GM21526 (cell line): ENCODE results near the gene AAK1.

Experiments
- ATAC-seq: cut with Tn5 transposase; IDR thresholded peaks from one replicate; pipeline ENCODE4 v1.9.1; 2021; ENCODE audit warnings: moderate library complexity; ENCODE audit not compliant: unreplicated experiment, low FRiP score

The AAK1 gene

DNA sequence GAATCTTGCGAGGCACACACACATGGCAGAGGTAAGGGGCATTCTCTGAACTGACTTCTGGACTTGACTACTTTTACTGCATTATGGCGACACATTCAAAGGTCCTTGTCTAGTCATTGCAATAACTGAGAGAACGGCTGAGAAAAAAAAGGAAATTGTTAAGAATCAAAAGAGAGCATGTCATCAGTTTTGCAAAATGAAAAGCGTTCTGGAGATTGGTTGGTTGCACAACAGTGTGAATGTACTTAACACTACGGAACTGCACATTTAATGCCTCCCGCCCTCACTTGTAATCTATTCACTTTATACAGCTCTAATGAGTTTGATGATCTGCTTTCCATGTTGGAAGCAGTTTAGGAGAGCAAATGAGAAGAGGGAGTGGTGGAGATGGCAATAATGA, 137.8 kb downstream of the AAK1 start:
- no peak for ATAC-seq

DNA sequence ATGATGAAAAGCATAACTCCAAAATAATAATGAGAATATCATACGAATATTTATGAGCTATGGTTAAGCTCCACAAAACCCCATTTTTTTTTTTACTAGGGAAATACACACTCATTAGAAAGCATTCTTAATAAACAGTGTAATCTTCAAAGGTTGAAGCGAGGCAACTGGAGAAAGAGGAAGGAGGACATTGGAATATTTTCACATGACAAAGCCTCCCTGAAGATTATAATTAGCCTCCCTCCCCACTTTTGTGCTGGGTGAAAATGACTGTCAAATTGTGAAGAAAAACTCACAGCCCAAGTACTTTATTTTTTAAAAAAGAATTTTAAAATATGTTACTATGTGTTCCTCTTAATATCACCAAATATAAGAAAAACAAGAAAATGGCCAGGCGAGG, 142.2 kb downstream of the AAK1 start:
- ATAC-seq = no peak

DNA sequence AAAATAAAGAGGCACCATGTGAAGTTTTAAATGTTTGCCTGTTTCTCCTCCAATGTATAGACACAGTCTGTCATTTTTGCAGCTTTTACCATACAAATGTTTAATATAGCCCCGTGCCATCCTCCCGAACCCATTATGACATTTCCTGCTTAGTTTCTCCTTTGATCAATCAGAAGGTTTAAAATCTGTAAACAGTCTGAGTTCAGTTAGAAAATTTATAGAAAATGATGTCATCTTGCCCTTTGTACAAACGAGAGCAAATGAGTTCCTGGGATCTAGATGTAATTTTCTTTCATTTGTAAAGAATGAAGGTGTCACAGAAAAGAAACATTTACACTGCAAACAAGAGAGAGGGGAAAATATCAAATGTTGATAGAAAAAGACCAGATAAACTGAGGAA, 143.6 kb downstream of the AAK1 start:
- no peak for ATAC-seq

DNA sequence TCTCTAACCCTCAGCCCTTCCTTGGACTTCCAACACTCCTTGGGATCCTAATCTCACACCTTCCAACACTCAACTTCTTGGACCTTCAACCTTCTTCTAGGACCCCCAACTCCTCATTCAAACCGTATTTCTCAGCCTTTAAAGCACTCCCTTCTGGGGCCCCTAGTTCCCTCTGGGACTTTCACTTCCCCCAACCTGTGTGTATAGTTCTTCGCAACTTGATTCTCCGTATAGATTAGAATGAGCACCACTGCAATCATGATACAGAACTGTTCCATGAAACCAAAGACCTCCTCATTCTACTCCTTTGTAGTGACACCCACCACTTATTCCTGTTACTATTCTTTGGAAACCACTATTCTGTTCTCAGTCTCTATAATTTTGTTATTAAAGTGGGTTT, 144.3 kb downstream of the AAK1 start:
- ATAC-seq = peak; percentile 70

DNA sequence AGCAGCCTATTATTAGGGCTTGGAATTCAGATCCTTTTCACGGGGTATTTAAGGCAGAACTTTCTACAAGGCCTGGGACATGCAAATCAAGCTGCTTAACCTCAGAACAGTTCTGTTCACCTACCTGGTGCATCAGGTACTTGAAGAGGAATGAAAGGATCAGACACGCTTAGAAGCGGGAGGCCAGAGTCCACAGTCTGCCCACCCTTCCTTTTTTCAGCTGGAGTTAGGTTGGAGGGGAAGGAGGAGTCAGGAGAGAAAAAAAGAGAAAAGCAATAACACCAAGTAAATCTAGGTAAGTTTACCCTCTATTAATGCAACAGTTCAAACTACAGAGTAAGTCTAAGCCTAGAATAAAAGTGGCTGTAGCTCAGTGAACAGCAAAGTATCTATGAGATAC, 147.7 kb downstream of the AAK1 start:
- ATAC-seq = no peak

DNA sequence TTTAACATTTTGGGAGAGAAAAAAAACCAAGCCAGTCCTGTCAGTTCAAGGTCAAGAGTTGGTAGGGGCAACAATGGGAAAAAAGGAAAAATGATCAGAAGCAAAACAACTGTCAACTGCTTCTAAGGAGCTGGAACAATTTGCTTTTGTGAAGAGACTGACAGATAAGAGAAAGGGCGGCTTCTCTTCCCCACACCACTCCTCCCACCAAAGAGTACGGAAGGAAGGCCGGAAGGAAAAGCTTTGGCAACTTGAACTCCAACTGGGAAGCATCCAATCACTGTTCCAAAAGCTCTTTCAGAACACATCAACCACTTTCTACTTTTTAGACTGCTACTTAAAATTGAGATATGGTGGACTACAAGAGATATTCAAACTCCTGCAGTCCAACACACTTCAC, 148.5 kb downstream of the AAK1 start:
- no peak for ATAC-seq

DNA sequence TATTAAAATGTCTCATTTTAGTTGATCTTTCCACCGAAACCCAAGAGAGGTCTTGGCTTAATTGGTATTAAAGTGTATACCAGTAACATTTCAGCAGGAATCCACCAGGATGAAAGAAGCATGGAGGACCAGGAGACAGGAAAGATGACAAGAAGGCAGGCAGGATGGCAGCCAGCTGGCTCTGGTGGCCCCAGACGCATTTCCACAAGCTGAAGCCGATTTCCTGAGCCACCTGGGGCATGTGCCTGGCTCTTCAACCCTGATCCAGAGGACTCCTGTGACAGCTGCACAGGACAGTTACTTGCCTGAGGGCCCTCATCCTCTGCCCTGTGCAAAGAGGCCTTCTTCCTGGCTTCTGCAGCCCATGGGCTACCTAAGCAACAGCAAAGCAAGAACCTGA, 149.4 kb downstream of the AAK1 start:
- no peak for ATAC-seq

DNA sequence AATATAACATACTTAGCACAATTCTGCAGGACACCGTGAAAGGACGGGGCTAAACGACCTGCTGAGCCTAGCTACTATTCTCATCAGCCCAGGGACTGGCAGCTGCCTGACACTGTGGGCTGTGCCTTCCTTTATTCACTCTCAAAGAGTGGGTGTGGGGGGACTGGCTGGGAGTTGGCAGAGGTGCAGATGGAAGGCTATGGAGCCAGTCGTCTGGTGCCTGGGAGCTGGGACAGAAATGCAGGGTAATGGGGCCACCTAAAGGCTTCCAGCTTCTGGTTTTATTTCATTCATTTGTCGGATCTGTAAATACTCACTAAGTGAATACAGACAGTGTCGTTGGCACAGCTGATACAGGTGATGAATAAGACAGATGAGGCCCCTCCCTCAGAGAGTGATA, 150.3 kb downstream of the AAK1 start:
- no peak for ATAC-seq

DNA sequence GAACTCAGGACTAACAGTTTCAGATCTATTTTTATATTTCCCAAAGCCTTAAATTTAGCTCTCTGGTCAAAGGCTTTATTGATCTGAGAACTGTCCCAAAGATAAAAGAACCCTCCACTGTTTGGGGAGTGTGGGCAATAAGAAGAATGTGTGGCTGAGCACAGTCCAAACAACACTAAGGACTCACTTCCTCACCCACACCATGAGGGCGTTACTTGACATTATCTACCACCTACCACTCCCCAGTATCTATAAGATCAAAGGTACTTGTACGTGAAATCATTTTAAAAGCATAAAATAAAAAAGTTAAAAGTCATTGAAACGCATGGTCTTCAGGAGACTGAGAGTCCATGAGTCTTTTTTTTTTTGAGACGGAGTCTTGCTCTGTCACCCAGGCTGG, 151.7 kb downstream of the AAK1 start:
- no peak for ATAC-seq

DNA sequence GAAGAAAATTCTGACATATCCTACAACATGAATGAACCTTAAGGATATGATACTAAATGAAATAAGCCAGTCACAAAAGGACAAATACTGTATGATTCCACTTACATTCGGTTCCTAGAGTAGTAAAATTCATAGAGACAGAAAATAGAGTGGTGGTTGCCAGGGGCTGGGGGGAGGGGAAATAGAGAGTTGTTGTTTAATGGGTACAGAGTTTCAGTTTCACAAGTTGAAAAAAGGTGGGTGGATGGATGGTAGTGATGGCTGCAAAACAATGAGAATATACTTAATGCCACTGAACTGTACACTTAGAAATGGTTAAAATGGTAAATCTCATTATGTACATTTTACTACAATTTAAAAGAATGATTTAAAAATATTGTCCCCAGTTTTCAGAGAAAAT, 153.1 kb downstream of the AAK1 start:
- ATAC-seq = no peak

DNA sequence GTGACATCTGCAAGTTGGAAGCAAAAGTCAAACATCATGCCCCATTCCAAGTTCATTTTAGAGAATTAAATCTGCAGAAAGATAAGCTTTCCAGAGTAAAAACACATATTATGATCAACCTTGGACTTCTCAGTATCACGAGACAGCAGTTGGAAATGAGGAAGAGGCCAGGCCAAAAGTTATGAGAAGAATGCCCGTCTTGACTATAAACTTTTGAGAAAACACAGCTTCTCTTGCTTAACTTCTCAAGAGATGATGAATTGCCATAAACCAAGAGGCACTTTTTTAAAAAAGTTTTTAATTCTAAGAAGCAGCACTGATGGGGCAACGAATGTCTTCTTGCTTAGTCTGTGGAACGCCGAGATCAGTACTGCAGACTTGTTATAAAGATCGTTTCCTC, 153.7 kb downstream of the AAK1 start:
- ATAC-seq = no peak

DNA sequence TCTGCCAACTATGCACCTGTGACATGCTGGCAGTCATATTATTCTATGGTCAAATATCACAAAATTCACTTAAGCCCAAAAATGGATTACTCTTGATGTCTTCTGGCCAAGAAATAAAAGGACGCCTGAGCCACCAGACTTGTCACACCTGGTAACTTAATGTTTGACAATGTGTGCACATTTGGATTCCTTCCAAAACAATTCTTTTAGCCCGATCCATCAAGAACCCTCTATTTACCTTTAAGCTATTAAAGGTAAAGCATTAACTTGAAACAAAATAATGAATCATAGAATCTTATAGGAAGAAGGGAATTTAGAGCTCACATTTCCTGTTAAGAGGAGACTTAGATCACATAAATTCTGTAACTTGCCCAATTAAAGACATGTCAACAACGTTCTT, 159.8 kb downstream of the AAK1 start:
- ATAC-seq = no peak

DNA sequence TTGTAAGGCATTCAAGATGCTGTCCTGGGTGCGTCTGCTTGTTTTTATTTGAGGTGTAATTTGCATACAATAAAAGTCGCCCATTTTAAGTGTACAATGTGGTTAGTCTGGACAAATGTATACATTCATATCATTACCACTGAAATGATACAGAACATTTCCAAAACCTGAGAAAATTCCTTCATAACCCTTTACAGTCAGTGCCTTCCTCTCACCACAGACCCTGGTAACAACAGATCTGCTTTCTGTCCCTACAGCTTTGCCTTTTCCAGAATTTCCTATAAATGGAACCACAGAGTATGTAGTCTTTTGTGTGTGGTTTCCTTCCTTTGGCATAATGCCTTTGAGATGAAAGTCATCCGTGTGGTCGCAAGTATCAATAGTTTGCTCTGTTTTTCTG, 160.5 kb downstream of the AAK1 start:
- no peak for ATAC-seq

DNA sequence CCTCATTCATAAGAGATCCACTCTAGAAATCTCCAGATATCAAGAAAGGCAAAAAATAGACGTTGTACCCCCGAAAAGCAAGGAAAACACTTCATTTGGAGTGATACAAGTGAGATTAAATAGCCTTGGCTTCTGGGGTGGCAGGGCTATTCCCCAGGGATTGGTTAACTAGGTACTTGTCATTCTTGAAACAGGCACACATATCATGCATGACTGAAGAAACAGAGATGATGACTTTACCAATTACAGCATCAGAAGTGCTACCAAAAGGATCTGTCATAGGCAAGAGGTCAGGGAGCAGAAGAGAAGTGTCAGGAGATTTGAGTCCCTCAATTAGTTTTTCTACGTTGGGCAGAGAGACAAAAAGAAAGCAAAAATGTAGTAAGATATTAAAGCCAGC, 161.1 kb downstream of the AAK1 start:
- no peak for ATAC-seq

DNA sequence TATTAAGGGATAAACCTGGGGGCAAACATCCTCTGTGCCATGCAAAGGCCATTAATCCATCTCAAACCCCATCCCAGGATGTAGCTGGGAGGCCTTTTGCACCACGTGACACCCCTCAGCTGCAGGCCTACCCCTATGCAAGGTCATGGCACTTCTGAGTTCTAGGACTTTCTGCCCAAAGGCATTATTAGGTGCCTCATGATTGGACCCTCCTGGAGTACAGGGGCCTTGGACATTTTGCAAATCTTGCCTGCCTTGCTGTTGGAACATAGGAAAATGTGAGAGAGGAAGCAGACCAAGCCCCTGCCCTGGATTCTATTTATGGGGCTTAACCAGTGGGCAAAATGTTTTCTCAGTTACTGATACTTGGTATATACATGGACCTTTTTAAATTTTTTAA, 162.1 kb downstream of the AAK1 start:
- ATAC-seq = no peak

DNA sequence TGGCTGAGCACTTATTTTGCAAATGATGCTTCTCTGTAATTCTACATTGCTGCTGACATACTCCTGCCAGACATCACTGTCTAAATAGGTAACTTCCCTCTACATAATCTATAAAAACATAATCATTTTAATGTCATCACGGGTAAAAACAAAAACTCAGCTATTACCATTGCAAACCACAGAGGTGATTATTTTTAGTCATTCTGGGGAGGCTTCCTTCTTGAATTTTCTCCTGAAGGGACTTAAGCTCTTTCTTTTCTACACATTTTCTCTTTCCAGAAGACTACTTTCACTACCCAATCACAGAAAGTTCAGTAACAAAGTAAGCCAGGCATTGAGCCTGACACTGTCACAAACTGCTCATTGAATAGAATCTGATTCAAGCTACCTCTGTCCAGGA, 165.9 kb downstream of the AAK1 start:
- no peak for ATAC-seq

DNA sequence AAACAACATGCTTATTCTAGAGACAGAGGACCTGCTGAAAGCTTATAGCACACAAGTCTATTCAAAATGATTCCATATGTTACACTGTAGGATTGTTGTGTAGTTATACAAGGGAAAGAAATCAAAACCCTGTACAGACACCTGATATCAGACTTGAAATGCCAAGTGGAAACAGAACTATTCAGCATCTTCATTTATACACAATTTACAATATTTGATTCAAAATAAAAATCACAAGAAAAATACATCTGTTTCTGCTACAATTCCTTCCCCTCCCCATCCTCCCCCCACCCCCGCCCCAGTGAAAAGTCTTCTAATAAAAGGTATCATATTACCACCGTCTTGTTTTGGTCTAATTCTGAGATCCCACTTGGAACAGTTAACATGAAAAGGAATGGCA, 168.9 kb downstream of the AAK1 start:
- no peak for ATAC-seq

DNA sequence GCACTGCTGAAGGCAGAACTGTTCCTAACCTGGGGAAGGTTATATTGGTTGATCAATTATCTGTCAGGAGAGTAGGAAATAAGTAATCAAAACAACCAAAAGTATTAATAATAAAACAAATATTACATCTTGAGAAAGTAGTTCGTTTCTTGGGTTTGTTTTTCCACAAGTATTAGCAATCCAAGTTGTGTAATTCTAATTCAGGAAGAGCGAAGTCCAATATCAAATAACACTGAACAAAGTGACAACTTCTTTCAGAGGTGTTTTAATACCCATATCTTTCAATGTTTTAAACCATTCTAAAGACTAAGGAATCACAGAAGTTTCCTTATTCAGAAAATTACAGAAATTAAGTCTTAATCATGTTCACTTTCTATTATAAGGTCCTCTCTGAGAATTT, 171.7 kb downstream of the AAK1 start:
- ATAC-seq = no peak

DNA sequence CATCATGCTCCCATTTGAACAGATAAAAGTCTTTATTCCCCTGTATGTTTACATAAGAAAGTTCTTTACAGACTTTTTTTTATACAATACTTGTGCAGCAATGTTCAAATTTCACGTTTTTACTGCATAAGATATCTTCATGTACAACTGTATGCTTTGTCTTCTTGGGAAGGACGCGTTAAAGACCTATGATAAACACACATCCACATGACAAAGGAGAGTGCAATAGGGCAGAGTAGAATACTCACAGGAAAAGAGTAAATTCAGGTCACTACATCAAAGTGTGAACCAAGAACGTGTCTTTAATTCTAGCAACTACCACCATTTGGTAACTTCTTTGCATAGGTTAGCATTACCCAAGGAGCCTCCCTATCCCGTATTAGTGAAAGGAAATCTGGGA, 172.6 kb downstream of the AAK1 start:
- ATAC-seq = no peak

DNA sequence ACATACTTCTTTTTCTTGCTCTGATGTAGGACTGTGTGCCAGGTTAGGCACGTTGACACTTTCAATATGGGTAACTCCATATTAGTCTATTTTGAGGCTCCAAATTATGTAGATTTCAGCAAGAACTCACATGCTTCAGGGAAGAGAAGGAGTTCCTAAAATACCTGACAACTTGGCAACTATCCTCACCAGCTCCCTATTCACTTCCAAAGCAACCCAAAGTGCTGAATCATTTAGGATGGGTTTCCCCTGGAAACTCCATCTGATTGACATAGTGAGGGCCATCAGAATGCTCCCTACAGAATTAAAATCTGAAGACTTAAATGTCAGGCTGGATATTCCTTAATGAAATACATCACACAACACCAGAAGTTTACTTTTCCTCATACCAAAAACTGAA, 173.8 kb downstream of the AAK1 start:
- ATAC-seq = no peak

DNA sequence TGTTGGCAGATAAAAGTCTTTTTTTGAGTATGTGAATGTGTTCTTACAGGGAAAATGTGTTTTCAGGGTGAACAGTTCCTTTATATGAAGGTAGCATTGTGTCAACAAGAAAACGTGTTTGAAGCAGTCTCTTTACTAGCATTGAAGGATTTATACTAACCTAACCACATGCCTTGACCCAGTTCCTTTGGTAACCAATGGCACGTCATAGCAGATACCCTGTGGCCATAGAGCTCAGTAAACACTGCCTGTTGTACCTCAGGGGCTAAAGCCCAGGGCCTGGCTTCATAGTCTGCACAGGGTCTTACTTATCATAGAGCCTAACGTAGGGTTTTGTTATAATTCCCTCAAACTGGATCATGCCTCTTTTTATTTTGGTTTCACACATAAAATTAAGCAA, 174.2 kb downstream of the AAK1 start:
- no peak for ATAC-seq

DNA sequence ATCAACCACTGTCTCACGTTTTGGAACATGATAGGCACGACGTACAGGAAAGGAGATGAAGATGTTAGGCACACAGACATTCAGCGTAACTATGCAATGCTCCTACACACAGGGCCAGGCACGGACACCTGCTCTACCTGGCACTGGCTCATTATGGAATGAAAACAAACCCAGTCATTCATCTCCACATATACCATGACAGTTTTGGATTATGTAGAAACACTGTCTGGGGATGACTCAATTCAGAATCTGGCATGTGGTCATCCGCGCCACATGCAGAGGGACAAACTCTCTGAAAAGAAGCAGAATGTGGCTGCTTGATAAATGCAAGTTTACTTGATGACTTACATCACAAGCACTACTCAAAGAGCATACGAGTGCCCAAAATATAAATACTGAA, 176.8 kb downstream of the AAK1 start:
- no peak for ATAC-seq

DNA sequence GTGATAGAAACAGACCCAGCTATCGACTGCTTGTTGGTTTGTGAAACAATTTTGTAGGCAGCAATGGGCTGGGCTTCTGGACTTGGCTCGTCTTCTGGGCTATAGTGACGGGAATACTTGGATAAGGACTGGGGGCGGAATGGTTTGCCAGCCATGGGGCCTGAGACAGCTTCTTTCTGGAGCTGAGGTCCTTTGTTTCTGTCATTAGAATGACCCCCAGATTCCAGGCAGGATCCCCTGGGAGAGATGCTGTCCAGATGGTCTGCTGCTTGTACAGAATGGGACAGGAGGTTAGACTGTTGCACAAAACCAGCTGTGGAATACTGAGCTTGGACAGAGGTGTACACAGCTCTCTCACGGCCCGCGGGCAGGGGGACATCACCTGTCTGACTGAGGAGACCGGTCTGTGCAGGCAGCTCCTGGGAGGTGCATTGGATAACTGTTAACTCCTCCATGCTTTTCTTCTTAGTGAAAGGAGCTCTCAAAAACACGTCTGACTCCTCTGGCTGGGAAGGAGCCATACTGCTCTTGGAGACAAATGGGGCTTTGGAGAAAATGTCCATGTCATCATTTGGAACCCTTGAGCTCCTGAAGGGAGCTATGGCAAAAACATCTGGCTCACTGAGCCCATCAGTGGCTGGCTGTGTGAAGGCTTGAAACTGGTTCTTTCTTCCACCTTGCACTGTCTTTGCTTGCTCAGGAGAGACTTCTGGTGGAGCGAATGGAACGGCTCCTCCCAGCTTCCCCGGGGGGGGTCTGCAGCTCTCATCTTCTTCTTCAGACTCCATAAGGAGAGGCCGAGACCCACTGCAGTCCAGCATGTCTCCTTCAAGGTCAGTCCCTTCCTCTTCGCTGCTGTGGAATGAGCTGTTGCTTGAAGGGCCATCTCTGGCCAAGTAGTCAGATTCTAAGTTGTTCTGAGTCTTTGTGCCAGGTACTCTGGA, 177.8 kb downstream of the AAK1 start:
- no peak for ATAC-seq
